PC-9 (cell line): ENCODE measurements around the gene CTNNA1. TPM values are rescaled to one million over a fixed set of nuclear protein-coding genes. Genes with fewer than 3 reads are reported as not detected.

Experiments used
- BruUV-seq: library from RNA; stranded (reverse); fragments of 400-500 nt; replicated peaks from 2 replicates; lab custom pipeline; 2021; lab: Mats Ljungman, UMichigan
- CTCF ChIA-PET: fragments of 300-600 bp; sonication (Branson Sonifier 250); formaldehyde crosslinking; loops from one replicate; lab custom pipeline; 2022; ENCODE audit warnings: antibody characterized with exemption; lab: Charles Lee
- POLR2A ChIA-PET: fragments of 300-600 bp; sonication (Branson Sonifier 250); formaldehyde crosslinking; loops from one replicate; lab custom pipeline; 2022; ENCODE audit warnings: antibody characterized with exemption; ENCODE audit not compliant: unreplicated experiment; lab: Charles Lee
- DNase-seq, 2 experiments: peaks; one replicate each; pipeline versions ENCODE4 v3.0.0 to v3.0.0-alpha.2; 2015 to 2022; ENCODE audit warnings: mixed read lengths in 1 of 2
- H2AFZ ChIP-seq: fragments of 200-600 bp; sonication (generic); 2 replicates; pipeline ENCODE4 v1.8.1; 2017; ENCODE audit warnings: antibody characterized with exemption
- H3F3A ChIP-seq: fragments of 200-600 bp; sonication (generic); 2 replicates; pipeline ENCODE4 v1.8.1; 2017; ENCODE audit warnings: antibody characterized with exemption, mild to moderate bottlenecking, low read depth; ENCODE audit not compliant: insufficient read depth
- H3K27ac ChIP-seq: fragments of 200-600 bp; sonication (generic); 2 replicates; pipeline ENCODE4 v1.6.1; 2016; ENCODE audit warnings: mixed run types
- H3K27me3 ChIP-seq: fragments of 200-600 bp; sonication (generic); 2 replicates; pipeline ENCODE4 v1.6.1; 2016; ENCODE audit warnings: low read depth, mixed run types; ENCODE audit not compliant: insufficient read depth
- H3K36me3 ChIP-seq: fragments of 200-600 bp; sonication (generic); 2 replicates; pipeline ENCODE4 v1.6.1; 2016; ENCODE audit warnings: low read depth, mixed run types
- H3K4me1 ChIP-seq: fragments of 200-600 bp; sonication (generic); replicated peaks from 2 replicates; pipeline ENCODE4 v1.6.1; 2016; ENCODE audit warnings: mixed run types; ENCODE audit not compliant: insufficient read depth
- H3K4me2 ChIP-seq: fragments of 200-600 bp; sonication (generic); 2 replicates; pipeline ENCODE4 v1.6.1; 2017; ENCODE audit warnings: mixed run types
- H3K4me3 ChIP-seq: fragments of 200-600 bp; sonication (generic); 2 replicates; pipeline ENCODE4 v1.6.1; 2016; ENCODE audit warnings: mixed run types
- H3K79me2 ChIP-seq: fragments of 200-600 bp; sonication (generic); 2 replicates; pipeline ENCODE4 v1.6.1; 2017; ENCODE audit warnings: low read depth, mixed run types
- H3K9me2 ChIP-seq: fragments of 200-600 bp; sonication (generic); 2 replicates; pipeline ENCODE4 v1.8.1; 2017; ENCODE audit warnings: mild to moderate bottlenecking; ENCODE audit not compliant: insufficient read depth
- H3K9me3 ChIP-seq: fragments of 200-600 bp; sonication (generic); 2 replicates; pipeline ENCODE4 v1.8.1; 2016; ENCODE audit warnings: low read depth; ENCODE audit not compliant: insufficient read depth
- H4K20me1 ChIP-seq: fragments of 200-600 bp; sonication (generic); 2 replicates; pipeline ENCODE4 v1.8.1; 2017; ENCODE audit not compliant: insufficient read depth
- CTCF ChIP-seq: fragments of 200-600 bp; sonication (generic); conservative IDR thresholded peaks from 2 replicates; pipeline ENCODE4 v1.6.1; 2017; ENCODE audit warnings: mixed run types, antibody characterized with exemption, mild to moderate bottlenecking, moderate library complexity
- EZH2 ChIP-seq: fragments of 200-600 bp; sonication (generic); IDR thresholded peaks from 2 replicates; pipeline ENCODE4 v1.8.0; 2017; ENCODE audit warnings: antibody characterized with exemption, low read depth
- intact Hi-C: fragments of 100-400 bp; cut with micrococcal nuclease; formaldehyde crosslinking; loops from one replicate; pipeline ENCODE4 v1.10.0; 2022; ENCODE audit not compliant: unreplicated experiment
- total RNA-seq: library from RNA; stranded (reverse); gene quantifications from 2 replicates; pipeline ENCODE4 v1.2.3, GENCODE V29; 2021

Gene CTNNA1
- total RNA-seq, 1 experiment from 2014 or later = 91.7 TPM

- H4K20me1 ChIP-seq = no peaks in the 10 kb centered on the region; the same call in 1 of the 2 replicates
- no peak for TF ChIP-seq EZH2
- no peak for TF ChIP-seq CTCF
- no peaks in the 10 kb centered on the region for H3K9me2 ChIP-seq
- H3K79me2 ChIP-seq = no peaks in the 10 kb centered on the region
- no peak for DNase-seq
- H3K27me3 ChIP-seq = no peaks in the 10 kb centered on the region
- no peaks in the 10 kb centered on the region for H3K9me3 ChIP-seq
- no peaks in the 10 kb centered on the region for H3K4me1 ChIP-seq
- H3F3A ChIP-seq = peaks cover 36% of the 10 kb centered on the region
- POLR2A ChIA-PET = no interaction called here
- H3K36me3 ChIP-seq = peaks cover 31% of the 10 kb centered on the region
- H3K27ac ChIP-seq = no peak overlapping the region
- CTCF ChIA-PET = no interaction called here
- intact Hi-C loops = loop anchor here (10.0 kb wide), 1 partner anchor 265 kb away; no protein-coding TSS in a partner anchor
- no peak overlapping the region for H2AFZ ChIP-seq
- BruUV-seq = no TSS peak
- no peak overlapping the region for H3K4me2 ChIP-seq
- H3K4me3 ChIP-seq = no peak overlapping the region
These were observed 156.5 kb downstream of the CTNNA1 start for GRCh38 chr5:138909734-138910133.

GRCh38 chr5:138910546-138911185 is 157.4 kb downstream of the CTNNA1 start:
- Histone ChIP-seq H3K9me2 (no peaks in the 10 kb centered on the region), H3K27ac (no peak overlapping the region), H4K20me1 (no peaks in the 10 kb centered on the region; the same call in 1 of the 2 replicates), H3F3A (peaks cover 34% of the 10 kb centered on the region), H3K4me2 (no peak overlapping the region), H3K9me3 (no peaks in the 10 kb centered on the region), H3K27me3 (no peaks in the 10 kb centered on the region), H3K79me2 (no peaks in the 10 kb centered on the region), H2AFZ (no peak overlapping the region), H3K36me3 (peaks cover 30% of the 10 kb centered on the region), H3K4me3 (no peak overlapping the region), H3K4me1 (no peaks in the 10 kb centered on the region)
- TF ChIP-seq CTCF (no peak), EZH2 (no peak)
- no TSS peak for BruUV-seq
- intact Hi-C loops = no loop called here
- ChIA-PET CTCF (interaction anchor here (0.6 kb wide), 1 partner anchor 364 kb away, joined by 3 read pairs; no protein-coding TSS in a partner anchor), POLR2A (no interaction called here)
- DNase-seq = no peak

- peaks cover 29% of the 10 kb centered on the region for H3F3A ChIP-seq
These were observed 158.2 kb downstream of the CTNNA1 start for GRCh38 chr5:138911441-138911840.

More at GRCh38 chr5:138911441-138911840, 158.2 kb downstream of the CTNNA1 start:
- no peaks in the 10 kb centered on the region for H3K9me2 ChIP-seq
- H3K4me1 ChIP-seq = no peaks in the 10 kb centered on the region
- no peaks in the 10 kb centered on the region for H3K9me3 ChIP-seq
- H4K20me1 ChIP-seq = no peaks in the 10 kb centered on the region; the same call in 1 of the 2 replicates
- no peak overlapping the region for H3K4me3 ChIP-seq
- no peak for DNase-seq
- no peak overlapping the region for H3K27ac ChIP-seq
- no peak overlapping the region for H2AFZ ChIP-seq
- BruUV-seq = no TSS peak
- H3K36me3 ChIP-seq = peaks cover 23% of the 10 kb centered on the region
- intact Hi-C loops = no loop called here
- no peaks in the 10 kb centered on the region for H3K79me2 ChIP-seq
- no peaks in the 10 kb centered on the region for H3K27me3 ChIP-seq
- ChIA-PET POLR2A (no interaction called here), CTCF (no interaction called here)
- no peak for TF ChIP-seq CTCF
- no peak for TF ChIP-seq EZH2
- no peak overlapping the region for H3K4me2 ChIP-seq
